Sigmoid colon (tissue), 4 donors: Measurements from ENCODE around the gene MOSPD3.

Experiments used
- POLR2AphosphoS5 ChIP-seq, 4 donors: sonication (generic); formaldehyde crosslinking; IDR thresholded peaks; one replicate each; pipeline ENCODE4 v1.6.1; 2017; ENCODE audit warnings: antibody characterized with exemption in 4 of 4
- TF ChIP-seq, protein P1 (sequence below), 4 experiments: fragments of 450-650 bp in 3 of 4; fragments of 200-600 bp in 1 of 4; IDR thresholded peaks; one replicate each; pipeline ENCODE4 v1.5.1; 2016 to 2019; ENCODE audit warnings: antibody characterized with exemption in 4 of 4, mild to moderate bottlenecking in 3 of 4, moderate library complexity in 2 of 4

DNA sequence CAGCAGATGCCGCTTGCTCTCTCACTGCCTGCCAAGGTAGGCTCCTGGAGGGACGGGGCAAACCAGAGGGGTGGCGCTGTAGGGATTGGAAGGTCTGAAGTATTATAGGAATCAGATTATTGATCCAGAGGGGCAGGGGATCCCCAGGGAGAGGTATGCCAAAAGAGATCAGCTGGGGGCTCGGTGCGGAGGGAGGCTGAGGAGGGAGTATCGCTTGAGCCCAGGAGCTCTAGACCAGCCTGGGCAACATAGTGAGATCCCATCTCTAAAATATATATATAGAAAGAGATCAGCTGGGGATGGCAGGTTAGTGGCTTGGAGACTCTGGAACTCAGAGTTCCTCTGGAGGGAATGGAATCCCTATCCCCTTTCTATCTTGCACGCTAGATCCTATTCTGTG, 17.2 kb upstream of the MOSPD3 start:
- TF ChIP-seq, protein P1, sequence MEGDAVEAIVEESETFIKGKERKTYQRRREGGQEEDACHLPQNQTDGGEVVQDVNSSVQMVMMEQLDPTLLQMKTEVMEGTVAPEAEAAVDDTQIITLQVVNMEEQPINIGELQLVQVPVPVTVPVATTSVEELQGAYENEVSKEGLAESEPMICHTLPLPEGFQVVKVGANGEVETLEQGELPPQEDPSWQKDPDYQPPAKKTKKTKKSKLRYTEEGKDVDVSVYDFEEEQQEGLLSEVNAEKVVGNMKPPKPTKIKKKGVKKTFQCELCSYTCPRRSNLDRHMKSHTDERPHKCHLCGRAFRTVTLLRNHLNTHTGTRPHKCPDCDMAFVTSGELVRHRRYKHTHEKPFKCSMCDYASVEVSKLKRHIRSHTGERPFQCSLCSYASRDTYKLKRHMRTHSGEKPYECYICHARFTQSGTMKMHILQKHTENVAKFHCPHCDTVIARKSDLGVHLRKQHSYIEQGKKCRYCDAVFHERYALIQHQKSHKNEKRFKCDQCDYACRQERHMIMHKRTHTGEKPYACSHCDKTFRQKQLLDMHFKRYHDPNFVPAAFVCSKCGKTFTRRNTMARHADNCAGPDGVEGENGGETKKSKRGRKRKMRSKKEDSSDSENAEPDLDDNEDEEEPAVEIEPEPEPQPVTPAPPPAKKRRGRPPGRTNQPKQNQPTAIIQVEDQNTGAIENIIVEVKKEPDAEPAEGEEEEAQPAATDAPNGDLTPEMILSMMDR (IDR thresholded peaks at IDR 0.05), result no peak
- TF ChIP-seq POLR2AphosphoS5 (IDR thresholded peaks at IDR 0.05), result no peak
